ENCODE data around the gene CYP11A1.

The CYP11A1 gene

GRCh38 chr15:74352393-74352910 is 15.0 kb downstream of the CYP11A1 start:
- no peak for TF ChIP-seq Cebpa-rat (IDR thresholded peaks at IDR 0.05)
- Histone ChIP-seq H4K20me1 (no peaks in the 10 kb centered on the region), H3K4me3 (no peak overlapping the region), H3K4me1 (no peaks in the 10 kb centered on the region), H3K4me2 (no peak overlapping the region), H3K36me3 (no peaks in the 10 kb centered on the region), H3K27me3 (no peaks in the 10 kb centered on the region), H3K9ac (no peak overlapping the region), H3K9me3 (peaks cover 15% of the 10 kb centered on the region), H3K27ac (no peak overlapping the region)

- no peak overlapping the region for H3K9ac ChIP-seq
- H3K9me3 ChIP-seq: peaks cover 15% of the 10 kb centered on the region
- H4K20me1 ChIP-seq: no peaks in the 10 kb centered on the region
- no peak for TF ChIP-seq Cebpa-rat (IDR thresholded peaks at IDR 0.05)
- H3K27ac ChIP-seq: no peak overlapping the region
- no peak overlapping the region for H3K4me2 ChIP-seq
- H3K27me3 ChIP-seq: no peaks in the 10 kb centered on the region
- H3K36me3 ChIP-seq: no peaks in the 10 kb centered on the region
- no peaks in the 10 kb centered on the region for H3K4me1 ChIP-seq
- H3K4me3 ChIP-seq: no peak overlapping the region
Observed at GRCh38 chr15:74351670-74352069, 15.8 kb downstream of the CYP11A1 start.

- Histone ChIP-seq H3K9ac (no peak overlapping the region), H3K4me3 (no peak overlapping the region), H3K27ac (no peak overlapping the region), H3K9me3 (peaks cover 15% of the 10 kb centered on the region), H4K20me1 (no peaks in the 10 kb centered on the region), H3K4me1 (no peaks in the 10 kb centered on the region), H3K4me2 (no peak overlapping the region), H3K36me3 (no peaks in the 10 kb centered on the region), H3K27me3 (no peaks in the 10 kb centered on the region)
- no peak for TF ChIP-seq Cebpa-rat (IDR thresholded peaks at IDR 0.05)
Observed at GRCh38 chr15:74350295-74351275, 16.9 kb downstream of the CYP11A1 start.

GRCh38 chr15:74349241-74349778 is 18.1 kb downstream of the CYP11A1 start:
- no peak overlapping the region for H3K9ac ChIP-seq
- TF ChIP-seq Cebpa-rat (IDR thresholded peaks at IDR 0.05): no peak
- H3K9me3 ChIP-seq: peaks cover 9% of the 10 kb centered on the region
- H3K27ac ChIP-seq: no peak overlapping the region
- no peaks in the 10 kb centered on the region for H3K27me3 ChIP-seq
- no peak overlapping the region for H3K4me2 ChIP-seq
- H3K36me3 ChIP-seq: no peaks in the 10 kb centered on the region
- H3K4me3 ChIP-seq: no peak overlapping the region
- no peaks in the 10 kb centered on the region for H3K4me1 ChIP-seq
- no peaks in the 10 kb centered on the region for H4K20me1 ChIP-seq

- H3K27ac ChIP-seq: no peak overlapping the region
- H3K9ac ChIP-seq: no peak overlapping the region
- no peaks in the 10 kb centered on the region for H4K20me1 ChIP-seq
- H3K27me3 ChIP-seq: no peaks in the 10 kb centered on the region
- H3K4me2 ChIP-seq: no peak overlapping the region
- no peaks in the 10 kb centered on the region for H3K9me3 ChIP-seq
- H3K36me3 ChIP-seq: no peaks in the 10 kb centered on the region
- H3K4me3 ChIP-seq: no peak overlapping the region
- no peaks in the 10 kb centered on the region for H3K4me1 ChIP-seq
- no peak for TF ChIP-seq Cebpa-rat (IDR thresholded peaks at IDR 0.05)
Observed at GRCh38 chr15:74347757-74348250, 19.6 kb downstream of the CYP11A1 start.

- Histone ChIP-seq H4K20me1 (no peaks in the 10 kb centered on the region), H3K9ac (no peak overlapping the region), H3K27ac (no peak overlapping the region), H3K4me1 (no peaks in the 10 kb centered on the region), H3K4me2 (no peak overlapping the region), H3K27me3 (no peaks in the 10 kb centered on the region), H3K4me3 (no peak overlapping the region), H3K36me3 (no peaks in the 10 kb centered on the region), H3K9me3 (no peaks in the 10 kb centered on the region)
- no peak for TF ChIP-seq Cebpa-rat (IDR thresholded peaks at IDR 0.05)
Observed at GRCh38 chr15:74345051-74345450, 22.4 kb downstream of the CYP11A1 start.

GRCh38 chr15:74343797-74344127 is 23.7 kb downstream of the CYP11A1 start:
- Histone ChIP-seq H3K9me3 (no peaks in the 10 kb centered on the region), H3K4me3 (no peak overlapping the region), H3K36me3 (no peaks in the 10 kb centered on the region), H3K9ac (no peak overlapping the region), H4K20me1 (no peaks in the 10 kb centered on the region), H3K4me2 (no peak overlapping the region), H3K4me1 (no peaks in the 10 kb centered on the region), H3K27ac (no peak overlapping the region), H3K27me3 (no peaks in the 10 kb centered on the region)
- TF ChIP-seq Cebpa-rat (IDR thresholded peaks at IDR 0.05): no peak

- H3K36me3 ChIP-seq: no peaks in the 10 kb centered on the region
- no peaks in the 10 kb centered on the region for H3K9me3 ChIP-seq
- no peak for TF ChIP-seq Cebpa-rat (IDR thresholded peaks at IDR 0.05)
- no peak overlapping the region for H3K27ac ChIP-seq
- no peaks in the 10 kb centered on the region for H4K20me1 ChIP-seq
- H3K9ac ChIP-seq: no peak overlapping the region
- no peaks in the 10 kb centered on the region for H3K27me3 ChIP-seq
- no peak overlapping the region for H3K4me2 ChIP-seq
- no peaks in the 10 kb centered on the region for H3K4me1 ChIP-seq
- H3K4me3 ChIP-seq: no peak overlapping the region
Observed at GRCh38 chr15:74343127-74343796, 24.2 kb downstream of the CYP11A1 start.

- Histone ChIP-seq H3K4me2 (no peak overlapping the region), H3K4me3 (no peak overlapping the region), H3K36me3 (no peaks in the 10 kb centered on the region), H3K9me3 (no peaks in the 10 kb centered on the region), H4K20me1 (no peaks in the 10 kb centered on the region), H3K27me3 (no peaks in the 10 kb centered on the region), H3K27ac (no peak overlapping the region), H3K4me1 (no peaks in the 10 kb centered on the region), H3K9ac (no peak overlapping the region)
- no peak for TF ChIP-seq Cebpa-rat (IDR thresholded peaks at IDR 0.05)
Observed at GRCh38 chr15:74340150-74340549, 27.3 kb downstream of the CYP11A1 start.

- no peak for TF ChIP-seq Cebpa-rat (IDR thresholded peaks at IDR 0.05)
- H3K36me3 ChIP-seq: no peaks in the 10 kb centered on the region
- no peak overlapping the region for H3K4me3 ChIP-seq
- H4K20me1 ChIP-seq: no peaks in the 10 kb centered on the region
- peaks cover 3% of the 10 kb centered on the region; the same call in 1 of the 2 replicates for H3K9me3 ChIP-seq
- no peaks in the 10 kb centered on the region for H3K4me1 ChIP-seq
- no peak overlapping the region for H3K4me2 ChIP-seq
- H3K9ac ChIP-seq: no peak overlapping the region
- no peaks in the 10 kb centered on the region for H3K27me3 ChIP-seq
- no peak overlapping the region for H3K27ac ChIP-seq
Observed at GRCh38 chr15:74339371-74339770, 28.1 kb downstream of the CYP11A1 start.

All from BLaER1 (cell line).